Activated CD4-positive, alpha-beta T cell treated with anti-CD3 and anti-CD28 coated beads, Interleukin-2, amount 50 U/mL, for 4 hours (primary cell): ENCODE results near the gene NTMT1.

Experiments used
- DNase-seq, 2 experiments: peaks; one replicate each; pipeline ENCODE4 v3.0.0-alpha.2; 2020

NTMT1 gene

DNA sequence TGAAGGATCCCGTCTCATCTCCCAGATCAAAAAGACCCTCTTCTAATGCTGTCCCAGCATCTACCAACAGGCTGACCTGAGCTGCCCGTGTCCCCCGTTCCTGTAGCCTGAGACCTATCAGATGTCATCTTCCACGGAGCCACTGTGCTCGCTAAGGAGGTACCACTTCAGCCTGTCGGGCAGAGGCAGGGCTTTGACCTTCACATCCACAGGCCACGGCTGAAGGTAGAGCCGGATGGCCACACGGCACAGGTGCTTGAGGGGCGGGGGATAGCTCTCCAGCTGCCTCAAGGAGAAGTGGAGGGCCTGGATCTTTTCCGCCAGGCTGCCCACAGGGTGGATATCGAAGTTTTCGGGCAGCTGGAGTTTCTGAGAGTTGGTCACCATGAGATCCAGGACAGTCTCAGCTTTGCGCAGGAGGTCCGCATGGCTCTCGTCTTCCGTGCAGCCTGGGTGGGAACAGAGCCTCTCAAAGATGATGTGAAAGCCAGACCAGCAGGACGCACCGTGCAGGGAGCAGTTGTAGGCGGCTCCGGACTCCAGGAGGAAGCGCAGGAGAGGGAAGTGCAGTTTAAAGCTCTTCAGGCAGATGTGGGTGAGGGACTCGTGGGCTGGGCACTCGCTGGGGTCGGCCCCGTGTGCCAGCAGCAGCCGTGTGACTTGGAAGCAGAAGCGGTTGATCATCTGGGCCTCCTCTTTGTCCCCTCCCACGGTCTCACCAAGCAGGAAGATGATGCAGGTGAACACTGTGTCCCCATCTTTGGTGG, 11.9 kb downstream of the NTMT1 start:
- no peak for DNase-seq

DNA sequence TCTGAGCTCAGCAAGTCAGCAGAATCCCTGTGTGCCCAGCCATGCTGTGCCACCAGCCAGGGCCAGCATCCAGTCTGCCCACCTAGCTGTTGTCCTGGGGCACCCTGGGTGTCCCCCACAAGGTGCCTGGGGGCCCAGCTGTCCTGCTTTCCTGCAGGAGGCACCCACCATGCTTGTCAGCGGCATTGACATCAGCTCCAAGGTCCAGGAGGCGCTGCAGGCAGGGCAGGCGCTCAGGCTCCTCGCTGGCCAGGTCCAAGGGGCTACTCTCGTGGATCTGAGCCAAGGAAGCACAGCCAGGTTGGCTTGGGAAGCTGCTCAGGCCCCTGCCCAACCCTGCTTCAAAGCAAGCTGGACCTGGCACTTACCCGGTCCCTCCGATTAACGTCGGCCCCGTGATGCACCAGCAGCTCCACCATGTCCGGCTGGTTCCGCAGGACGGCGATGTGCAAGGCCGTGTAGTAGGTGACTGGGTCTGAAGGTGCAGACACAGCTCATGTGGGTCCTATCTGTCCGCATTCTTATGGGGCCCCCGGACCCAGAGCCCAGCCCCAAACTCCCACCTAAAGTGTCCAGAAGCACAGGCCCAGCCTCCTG, 13.2 kb downstream of the NTMT1 start:
- DNase-seq, result no peak

- no peak for DNase-seq
Measured at GRCh38 chr9:129639756-129640085, 13.8 kb downstream of the NTMT1 start.

GRCh38 chr9:129640086-129640870, 14.3 kb downstream of the NTMT1 start:
- no peak for DNase-seq

- no peak for DNase-seq
Measured at GRCh38 chr9:129640871-129641749, 15.1 kb downstream of the NTMT1 start.

DNA sequence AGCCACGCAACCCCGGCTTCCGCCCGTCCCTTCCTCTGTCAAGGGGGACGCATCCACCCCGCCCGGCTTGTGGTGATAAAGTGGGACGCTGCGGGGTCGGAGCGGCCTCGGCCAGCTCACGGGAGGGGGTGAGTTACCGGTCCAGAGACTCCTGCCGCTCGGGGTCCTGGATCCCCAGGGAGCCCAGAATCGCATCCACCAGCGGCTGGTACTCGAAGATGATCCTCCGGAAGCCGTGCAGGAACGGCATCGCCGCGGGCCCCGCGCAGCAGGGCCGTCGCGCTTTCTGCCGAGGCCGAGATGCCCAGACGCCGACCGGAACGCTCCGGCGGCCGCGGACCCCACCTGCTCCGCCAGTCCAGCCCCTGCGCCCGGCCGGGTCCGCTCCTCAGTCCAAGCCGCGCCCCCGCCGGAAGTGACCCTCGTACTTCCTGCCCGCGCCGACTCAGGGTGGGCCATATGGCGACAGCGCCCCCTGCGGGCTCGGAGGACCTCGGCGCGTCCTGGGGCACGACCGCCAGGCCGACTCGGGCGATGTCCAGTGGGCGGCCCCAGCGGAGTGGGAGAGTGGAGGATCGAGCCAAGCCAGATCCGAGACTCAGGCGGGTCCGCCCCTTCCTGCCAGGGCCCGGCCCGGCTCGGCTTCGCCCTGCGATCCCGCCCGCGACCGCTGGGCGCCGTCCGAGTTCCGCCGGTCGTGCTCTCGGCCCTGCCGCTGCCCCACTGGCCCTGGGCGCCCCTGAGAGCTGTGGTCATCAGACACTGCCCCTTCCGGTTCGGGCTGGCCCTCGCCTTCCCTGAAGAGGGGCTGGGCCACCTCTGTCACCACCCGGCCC, 16.0 kb downstream of the NTMT1 start, which contains the start of gene ASB6:
ASB6 (minus strand) TSS at position 402 of the 836 bp plus-strand sequence; CDS start at position 250, 152 bp downstream.
- peak; percentile 81 to 83 for DNase-seq

- DNase-seq, result no peak
Measured at GRCh38 chr9:129643706-129644105, 17.7 kb downstream of the NTMT1 start.

- no peak for DNase-seq
Measured at GRCh38 chr9:129644365-129644764, 18.4 kb downstream of the NTMT1 start.

GRCh38 chr9:129644902-129645301, 18.9 kb downstream of the NTMT1 start:
- no peak for DNase-seq

GRCh38 chr9:129646252-129646651, 20.3 kb downstream of the NTMT1 start:
- no peak for DNase-seq

GRCh38 chr9:129646654-129647053, 20.7 kb downstream of the NTMT1 start:
- no peak for DNase-seq

GRCh38 chr9:129647635-129648034, 21.7 kb downstream of the NTMT1 start:
- DNase-seq, result no peak

GRCh38 chr9:129648092-129648763, 22.3 kb downstream of the NTMT1 start:
- no peak for DNase-seq

DNA sequence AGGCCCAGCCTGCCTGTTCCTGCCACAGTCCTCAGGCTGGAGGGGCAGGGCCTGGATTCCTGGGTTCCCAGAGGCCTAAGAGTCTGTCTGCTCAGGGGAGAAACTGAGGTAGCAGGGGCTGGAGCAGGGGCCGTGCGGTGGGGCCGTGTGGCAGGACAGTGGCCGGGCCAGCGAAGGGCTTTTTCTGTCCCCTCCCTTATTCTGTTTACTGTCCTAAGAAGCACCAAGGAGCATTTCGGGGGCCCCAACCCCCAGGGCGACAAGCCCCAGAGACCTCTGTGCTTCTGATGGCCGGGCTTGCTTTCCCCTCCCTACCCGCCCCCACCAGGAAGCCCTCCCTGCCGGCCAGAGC, 22.8 kb downstream of the NTMT1 start:
- no peak for DNase-seq

- no peak for DNase-seq
Measured at GRCh38 chr9:129649726-129650679, 24.0 kb downstream of the NTMT1 start.

- no peak for DNase-seq
Measured at GRCh38 chr9:129650680-129651235, 24.8 kb downstream of the NTMT1 start.

- DNase-seq, result no peak
Measured at GRCh38 chr9:129653823-129654553, 28.0 kb downstream of the NTMT1 start.

- DNase-seq, result no peak
Measured at GRCh38 chr9:129654554-129655040, 28.6 kb downstream of the NTMT1 start.

DNA sequence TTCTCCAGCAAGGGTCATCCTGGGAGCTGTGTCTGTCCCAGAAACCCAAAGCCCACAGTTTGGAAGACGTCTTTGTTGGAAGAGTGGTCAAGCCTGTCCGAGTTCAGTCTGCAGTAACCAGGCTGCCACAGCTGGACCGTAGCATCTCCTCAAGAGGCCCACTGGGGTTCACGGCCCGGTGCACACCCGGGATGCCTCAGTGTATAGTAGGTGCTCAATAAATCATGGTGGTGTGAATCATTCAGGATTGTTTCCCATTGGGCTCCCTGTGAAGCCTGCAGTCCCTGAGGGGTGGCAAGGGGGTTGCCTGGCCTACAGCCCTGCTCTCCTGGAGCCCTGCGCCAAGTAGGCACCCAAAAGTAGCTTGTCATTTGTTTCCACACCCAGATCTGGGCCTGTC, 29.2 kb downstream of the NTMT1 start:
- no peak for DNase-seq
